Measurements from ENCODE around the gene ASCL1. TPM values are rescaled to one million over a fixed set of nuclear protein-coding genes. Genes with fewer than 3 reads are reported as not detected.

The ASCL1 gene
- total and polyA plus RNA-seq, 11 donors, result not detected

GRCh38 chr12:102963796-102964195, 6.3 kb downstream of the ASCL1 start:
- H3K27me3 ChIP-seq, result peaks cover 40 to 96% (median 74%) of the 10 kb centered on the region in 9 donors
- H3K27ac ChIP-seq, result no peak overlapping the region
- no peak for TF ChIP-seq POLR2A (IDR thresholded peaks at IDR 0.05)
- TF ChIP-seq, protein P1, sequence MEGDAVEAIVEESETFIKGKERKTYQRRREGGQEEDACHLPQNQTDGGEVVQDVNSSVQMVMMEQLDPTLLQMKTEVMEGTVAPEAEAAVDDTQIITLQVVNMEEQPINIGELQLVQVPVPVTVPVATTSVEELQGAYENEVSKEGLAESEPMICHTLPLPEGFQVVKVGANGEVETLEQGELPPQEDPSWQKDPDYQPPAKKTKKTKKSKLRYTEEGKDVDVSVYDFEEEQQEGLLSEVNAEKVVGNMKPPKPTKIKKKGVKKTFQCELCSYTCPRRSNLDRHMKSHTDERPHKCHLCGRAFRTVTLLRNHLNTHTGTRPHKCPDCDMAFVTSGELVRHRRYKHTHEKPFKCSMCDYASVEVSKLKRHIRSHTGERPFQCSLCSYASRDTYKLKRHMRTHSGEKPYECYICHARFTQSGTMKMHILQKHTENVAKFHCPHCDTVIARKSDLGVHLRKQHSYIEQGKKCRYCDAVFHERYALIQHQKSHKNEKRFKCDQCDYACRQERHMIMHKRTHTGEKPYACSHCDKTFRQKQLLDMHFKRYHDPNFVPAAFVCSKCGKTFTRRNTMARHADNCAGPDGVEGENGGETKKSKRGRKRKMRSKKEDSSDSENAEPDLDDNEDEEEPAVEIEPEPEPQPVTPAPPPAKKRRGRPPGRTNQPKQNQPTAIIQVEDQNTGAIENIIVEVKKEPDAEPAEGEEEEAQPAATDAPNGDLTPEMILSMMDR (IDR thresholded peaks at IDR 0.05), result no peak
- 39 to 60% (median 49%) methylated on average over 4 of the region's 4 CpGs for WGBS, 4 donors
- H3K9me3 ChIP-seq, result peaks cover 0 to 10% (median 0%) of the 10 kb centered on the region in 12 donors
- ATAC-seq (no peak), DNase-seq (no peak)
- no peak overlapping the region for H3K4me3 ChIP-seq
- intact Hi-C loops (cut with DNase I), result no loop called here
- H3K36me3 ChIP-seq, result no peaks in the 10 kb centered on the region
- peaks cover 0 to 14% (median 0%) of the 10 kb centered on the region in 12 donors for H3K4me1 ChIP-seq

DNA sequence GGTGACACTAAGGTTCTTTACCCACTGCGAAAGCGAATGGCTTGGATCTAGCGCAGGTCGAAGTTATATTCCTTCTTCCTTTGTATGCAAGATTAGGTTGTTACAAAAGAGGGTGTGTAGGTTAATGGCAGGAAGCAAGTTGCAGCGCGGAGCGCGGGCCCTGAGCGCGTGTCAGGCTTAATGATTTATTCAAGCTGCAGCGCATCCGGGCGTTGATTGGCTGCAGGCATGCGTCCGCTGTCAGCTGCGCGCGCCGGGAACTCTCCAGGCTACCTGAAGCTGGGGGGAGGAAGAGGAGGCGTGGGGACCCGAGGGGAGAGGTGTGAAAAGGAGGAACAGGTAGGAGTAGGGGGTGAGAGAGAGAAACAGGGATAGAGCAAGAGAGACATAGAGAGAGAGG, 7.4 kb downstream of the ASCL1 start:
- peaks cover 0 to 10% (median 0%) of the 10 kb centered on the region in 12 donors for H3K9me3 ChIP-seq
- intact Hi-C loops (cut with DNase I), result no loop called here
- H3K36me3 ChIP-seq, result no peaks in the 10 kb centered on the region
- no peak overlapping the region for H3K27ac ChIP-seq
- TF ChIP-seq POLR2A (IDR thresholded peaks at IDR 0.05), result no peak
- TF ChIP-seq, protein P1 (IDR thresholded peaks at IDR 0.05), result no peak
- H3K27me3 ChIP-seq, result peaks cover 31 to 91% (median 66%) of the 10 kb centered on the region in 9 donors
- H3K4me1 ChIP-seq, result peaks cover 0 to 12% (median 0%) of the 10 kb centered on the region in 12 donors
- no peak for ATAC-seq
- 0 to 3% (median 1%) methylated on average over 21 of the region's 21 CpGs for WGBS, 4 donors
- H3K4me3 ChIP-seq, result no peak overlapping the region
- DNase-seq, result no peak

GRCh38 chr12:102965281-102966155, 8.0 kb downstream of the ASCL1 start:
- TF ChIP-seq POLR2A (IDR thresholded peaks at IDR 0.05), result no peak
- TF ChIP-seq, protein P1 (IDR thresholded peaks at IDR 0.05), result no peak
- Histone ChIP-seq H3K27me3 (peaks cover 26 to 86% (median 59%) of the 10 kb centered on the region in 9 donors), H3K27ac (no peak overlapping the region), H3K36me3 (no peaks in the 10 kb centered on the region), H3K4me1 (peaks cover 0 to 12% (median 0%) of the 10 kb centered on the region in 12 donors), H3K9me3 (peaks cover 0 to 10% (median 0%) of the 10 kb centered on the region in 12 donors), H3K4me3 (no peak overlapping the region)
- intact Hi-C loops (cut with DNase I), result no loop called here
- WGBS, 4 donors, result 1 to 2% (median 2%) methylated on average over 38 of the region's 38 CpGs
- DNase-seq, result no peak
- no peak for ATAC-seq

DNA sequence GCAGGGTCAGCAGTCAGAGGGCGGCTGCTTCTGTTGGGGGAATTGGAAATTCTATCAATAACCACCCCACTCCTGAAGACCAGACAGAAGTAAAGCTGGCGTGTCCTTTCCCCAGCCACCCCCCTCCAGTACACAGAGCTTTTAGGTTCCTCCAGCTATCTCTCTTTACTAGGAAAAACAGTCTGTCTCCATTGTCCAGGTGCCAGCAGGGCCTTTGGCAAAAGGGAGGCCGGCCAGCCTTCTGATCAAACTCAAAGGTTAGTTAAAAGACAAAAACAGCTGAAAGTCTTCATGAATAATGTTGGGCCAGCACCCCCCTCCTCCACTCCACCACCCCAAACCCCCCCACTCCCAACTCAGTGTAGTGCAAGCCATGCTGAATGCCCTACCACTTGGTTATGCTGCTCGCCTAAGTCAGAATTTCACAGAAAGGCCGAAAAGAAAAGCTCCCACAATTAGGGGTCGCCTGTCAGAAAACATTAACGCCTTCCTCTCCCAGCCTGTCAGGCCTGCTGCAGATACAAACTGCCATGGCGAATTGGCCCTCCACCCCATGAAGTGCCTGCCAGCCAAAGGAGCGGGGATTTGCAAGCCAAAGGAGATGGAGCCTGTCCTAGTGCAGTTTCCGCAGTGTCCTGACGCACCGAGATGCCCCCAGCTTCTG, 8.9 kb downstream of the ASCL1 start:
- Histone ChIP-seq H3K27me3 (peaks cover 21 to 83% (median 56%) of the 10 kb centered on the region in 9 donors), H3K27ac (no peak overlapping the region), H3K36me3 (no peaks in the 10 kb centered on the region), H3K4me1 (peaks cover 0 to 12% (median 0%) of the 10 kb centered on the region in 12 donors), H3K9me3 (peaks cover 0 to 10% (median 0%) of the 10 kb centered on the region in 12 donors), H3K4me3 (no peak overlapping the region)
- WGBS, 4 donors, result 15 to 30% (median 20%) methylated on average over 11 to 12 of the region's 12 CpGs
- intact Hi-C loops (cut with DNase I), result no loop called here
- TF ChIP-seq POLR2A (IDR thresholded peaks at IDR 0.05), result no peak
- TF ChIP-seq, protein P1 (IDR thresholded peaks at IDR 0.05), result no peak
- DNase-seq, result no peak
- ATAC-seq, result no peak

Measured in heart left ventricle (tissue), 16 donors.